ENCODE measurements around the gene RPL27A. TPM values are rescaled to one million over a fixed set of nuclear protein-coding genes. Genes with fewer than 3 reads are reported as not detected.

Gene RPL27A
- total RNA-seq, 4 donors from 2014 or later: 913 to 2,100 (median 1,383) TPM

DNA sequence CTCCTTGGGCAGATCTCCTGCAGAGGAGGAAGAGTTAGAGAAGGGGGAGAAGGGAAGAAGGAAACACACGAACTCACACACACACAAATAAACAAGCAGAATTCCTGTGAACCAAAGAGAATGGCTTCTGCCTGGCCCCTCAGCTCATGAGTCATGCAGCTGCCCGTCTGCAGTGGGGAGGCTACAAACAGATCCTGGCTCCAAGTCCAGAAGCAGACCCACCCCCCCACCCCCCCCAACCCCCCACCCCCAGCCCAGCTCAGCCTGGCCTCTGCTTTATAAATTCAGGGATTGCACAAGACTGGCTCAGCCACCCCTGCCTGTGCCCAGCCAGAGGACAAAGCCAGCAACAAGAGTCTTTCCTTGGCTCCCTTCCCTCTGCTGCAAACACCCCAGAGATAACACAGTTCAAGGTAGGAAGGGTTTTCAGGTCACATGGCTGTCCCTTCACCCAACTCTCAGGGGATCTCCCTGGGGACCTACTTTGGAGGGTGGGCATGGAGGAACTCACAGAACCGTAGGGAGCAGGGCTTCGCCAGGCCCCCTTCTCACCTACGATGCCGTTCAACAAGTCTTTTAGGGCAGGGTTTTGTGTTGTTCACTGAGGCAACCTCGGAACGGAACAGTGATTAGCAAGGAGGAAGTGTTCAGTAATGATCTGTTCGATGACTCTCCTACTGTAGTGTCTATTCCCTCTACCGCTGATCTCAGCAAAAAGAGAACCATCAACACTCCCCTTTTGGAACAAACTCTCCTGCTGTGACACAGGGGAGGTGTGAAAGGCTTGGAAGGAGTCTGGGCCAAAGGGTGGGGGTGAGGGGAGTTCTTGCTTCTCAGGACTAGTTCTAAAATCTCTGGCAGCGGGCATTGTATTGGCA, 35.5 kb downstream of the RPL27A start:
- TF ChIP-seq POLR2A (IDR thresholded peaks at IDR 0.05): no peak
- TF ChIP-seq, protein P1, sequence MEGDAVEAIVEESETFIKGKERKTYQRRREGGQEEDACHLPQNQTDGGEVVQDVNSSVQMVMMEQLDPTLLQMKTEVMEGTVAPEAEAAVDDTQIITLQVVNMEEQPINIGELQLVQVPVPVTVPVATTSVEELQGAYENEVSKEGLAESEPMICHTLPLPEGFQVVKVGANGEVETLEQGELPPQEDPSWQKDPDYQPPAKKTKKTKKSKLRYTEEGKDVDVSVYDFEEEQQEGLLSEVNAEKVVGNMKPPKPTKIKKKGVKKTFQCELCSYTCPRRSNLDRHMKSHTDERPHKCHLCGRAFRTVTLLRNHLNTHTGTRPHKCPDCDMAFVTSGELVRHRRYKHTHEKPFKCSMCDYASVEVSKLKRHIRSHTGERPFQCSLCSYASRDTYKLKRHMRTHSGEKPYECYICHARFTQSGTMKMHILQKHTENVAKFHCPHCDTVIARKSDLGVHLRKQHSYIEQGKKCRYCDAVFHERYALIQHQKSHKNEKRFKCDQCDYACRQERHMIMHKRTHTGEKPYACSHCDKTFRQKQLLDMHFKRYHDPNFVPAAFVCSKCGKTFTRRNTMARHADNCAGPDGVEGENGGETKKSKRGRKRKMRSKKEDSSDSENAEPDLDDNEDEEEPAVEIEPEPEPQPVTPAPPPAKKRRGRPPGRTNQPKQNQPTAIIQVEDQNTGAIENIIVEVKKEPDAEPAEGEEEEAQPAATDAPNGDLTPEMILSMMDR (IDR thresholded peaks at IDR 0.05): no peak
- intact Hi-C loops (cut with DNase I; ENCODE audit: low total_unique reads): no loop called here
- no peak overlapping the region for H3K4me3 ChIP-seq (ENCODE audit: low read depth, poor library complexity, severe bottlenecking)
- DNase-seq (ENCODE audit: low spot score in 2 of 2): no peak
- 20 to 23% methylated on average over 11 of the region's 11 CpGs for WGBS, 2 donors

DNA sequence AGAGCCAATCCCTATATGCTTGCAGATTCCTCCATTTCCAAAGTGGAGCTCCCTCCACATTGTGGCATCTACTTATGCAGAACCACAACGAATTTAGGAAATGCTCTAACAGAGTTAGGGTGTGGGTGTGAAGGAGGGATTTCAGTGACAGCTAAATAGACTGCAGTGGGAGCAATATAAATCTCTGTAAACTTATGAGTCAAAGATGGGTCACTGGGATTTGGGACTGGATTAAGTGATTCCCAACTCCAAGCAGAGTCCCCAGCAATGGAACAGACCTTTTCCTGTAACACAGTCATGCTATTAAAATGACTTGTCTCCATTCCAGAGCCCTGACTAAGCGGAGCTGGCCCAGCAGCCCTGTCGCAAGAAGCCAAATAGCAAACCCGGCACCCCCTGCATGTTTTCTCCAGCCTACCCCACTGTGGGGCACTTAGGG, 36.6 kb downstream of the RPL27A start:
- no peak overlapping the region for H3K4me3 ChIP-seq (ENCODE audit: low read depth, poor library complexity, severe bottlenecking)
- DNase-seq (ENCODE audit: low spot score in 2 of 2): peak; percentile 64 to 91
- intact Hi-C loops (cut with DNase I; ENCODE audit: low total_unique reads): no loop called here
- 16 to 22% methylated on average over 4 of the region's 4 CpGs for WGBS, 2 donors
- TF ChIP-seq, protein P1 (IDR thresholded peaks at IDR 0.05): no peak
- no peak for TF ChIP-seq POLR2A (IDR thresholded peaks at IDR 0.05)

DNA sequence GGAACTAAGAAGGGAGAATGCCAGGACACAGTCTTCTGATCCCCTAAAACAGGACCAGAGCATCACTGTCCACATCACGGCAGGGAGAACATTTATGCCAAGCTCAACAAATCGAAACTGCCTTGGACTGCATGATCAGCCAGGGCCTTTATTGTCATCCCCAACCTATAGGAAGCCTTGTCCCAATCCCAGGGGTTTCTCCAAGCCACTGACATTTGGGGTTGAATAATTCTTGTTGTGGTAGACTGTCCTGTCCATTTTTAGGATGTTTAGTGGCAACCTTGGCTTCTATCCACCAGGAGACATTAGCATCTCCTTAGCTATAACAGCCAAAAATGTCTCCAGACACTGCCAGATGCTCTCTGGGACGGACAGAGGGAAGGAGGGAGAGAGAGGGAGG, 37.1 kb downstream of the RPL27A start:
- no peak overlapping the region for H3K4me3 ChIP-seq (ENCODE audit: low read depth, poor library complexity, severe bottlenecking)

DNA sequence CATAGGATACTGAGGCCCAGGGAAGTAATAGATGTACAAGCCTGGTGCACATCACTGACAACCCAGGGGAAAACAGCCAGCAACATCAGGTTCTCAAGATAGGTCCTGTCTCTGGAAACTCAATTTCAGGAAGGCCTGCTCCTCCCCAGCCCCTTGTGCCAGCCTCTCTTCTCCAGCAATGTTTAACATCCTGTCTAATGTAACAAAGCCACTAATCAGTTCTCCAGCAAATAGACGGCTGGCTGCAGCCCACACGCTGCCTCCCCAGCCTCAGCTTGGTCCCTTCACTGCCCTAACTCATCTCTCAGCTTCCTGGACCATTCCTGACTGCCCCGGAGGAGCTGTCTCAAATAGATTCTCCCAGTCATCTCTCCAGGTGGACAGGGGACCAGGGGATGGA, 37.8 kb downstream of the RPL27A start:
- H3K4me3 ChIP-seq (ENCODE audit: low read depth, poor library complexity, severe bottlenecking): no peak overlapping the region
- 59 to 71% methylated on average over 3 of the region's 3 CpGs for WGBS, 2 donors
- intact Hi-C loops (cut with DNase I; ENCODE audit: low total_unique reads): no loop called here
- no peak for TF ChIP-seq POLR2A (IDR thresholded peaks at IDR 0.05)
- TF ChIP-seq, protein P1 (IDR thresholded peaks at IDR 0.05): no peak
- DNase-seq (ENCODE audit: low spot score in 2 of 2): no peak

More for the DNA sequence above, 37.1 kb downstream of the RPL27A start:
- intact Hi-C loops (cut with DNase I; ENCODE audit: low total_unique reads): no loop called here
- WGBS, 2 donors: 34 to 41% methylated on average over 3 of the region's 3 CpGs
- no peak for TF ChIP-seq POLR2A (IDR thresholded peaks at IDR 0.05)
- TF ChIP-seq, protein P1 (IDR thresholded peaks at IDR 0.05): no peak
- no peak for DNase-seq (ENCODE audit: low spot score in 2 of 2)

DNA sequence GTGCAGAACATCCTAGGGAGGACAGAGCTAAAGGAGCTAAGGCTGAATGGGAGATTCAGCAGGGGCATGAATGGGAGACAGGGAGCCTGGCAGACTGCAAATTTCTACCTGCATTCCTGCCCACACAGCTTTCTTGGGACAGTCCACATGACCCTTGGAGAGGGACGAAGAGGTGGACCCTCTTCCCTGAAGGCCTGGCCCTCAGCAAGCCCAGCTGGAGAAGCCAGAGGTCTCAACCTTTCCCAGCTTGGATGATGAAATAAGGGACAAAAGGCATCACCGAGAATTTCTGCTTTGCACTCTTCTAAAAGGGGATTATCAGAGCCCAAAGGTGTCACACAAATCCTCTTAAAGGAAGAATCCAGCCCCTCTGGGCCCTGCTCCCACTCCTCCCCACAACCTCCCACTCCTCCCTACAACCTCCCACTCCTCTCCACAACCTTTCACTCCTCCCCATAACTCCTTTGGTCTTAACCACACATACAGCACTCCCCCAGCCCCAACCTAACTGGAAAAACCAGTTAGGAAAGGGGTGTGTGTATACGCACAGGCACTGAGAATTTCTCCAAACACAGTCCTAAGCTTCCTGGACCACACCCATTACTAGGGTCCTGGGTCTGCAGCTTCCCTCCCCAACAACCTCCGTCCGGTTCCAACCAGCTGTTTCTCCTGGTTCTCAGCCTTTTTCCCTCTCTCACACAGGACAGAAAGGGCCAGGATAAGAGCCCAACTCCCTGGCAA, 38.4 kb downstream of the RPL27A start:
- TF ChIP-seq POLR2A (IDR thresholded peaks at IDR 0.05): no peak
- TF ChIP-seq, protein P1 (IDR thresholded peaks at IDR 0.05): no peak
- H3K4me3 ChIP-seq (ENCODE audit: low read depth, poor library complexity, severe bottlenecking): no peak overlapping the region
- intact Hi-C loops (cut with DNase I; ENCODE audit: low total_unique reads): no loop called here
- peak in 1 of 2 donors; percentile 39 for DNase-seq (ENCODE audit: low spot score in 2 of 2)
- 30 to 38% methylated on average over 4 of the region's 5 CpGs for whole genome bisulfite sequencing, 2 donors

Data from lower leg skin (tissue), 4 donors.